ENCODE measurements around the gene SFMBT1.

SFMBT1 gene

DNA sequence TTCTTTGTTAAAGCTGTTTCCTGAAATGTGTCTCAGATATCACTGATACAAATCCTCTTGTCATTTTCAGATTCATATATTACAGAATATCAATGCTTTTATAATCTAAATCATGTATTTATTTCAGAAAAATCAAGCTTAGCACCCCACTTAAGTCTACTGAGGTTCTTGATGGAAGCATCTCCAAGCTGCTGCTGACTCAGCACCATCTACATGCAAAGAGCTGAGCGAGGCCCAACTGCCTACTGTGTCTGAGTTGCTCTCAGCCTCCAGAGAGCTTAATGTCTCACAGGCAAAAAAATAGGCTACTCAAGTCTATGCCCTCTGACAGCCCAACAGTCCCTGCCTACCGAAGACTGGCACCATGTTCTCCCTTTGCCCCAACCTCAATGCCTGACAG is 119.3 kb downstream of the SFMBT1 start:
- Histone ChIP-seq H2BK5ac (ENCODE audit: low read depth, low read length, poor library complexity, severe bottlenecking) (no peak overlapping the region), H2AK5ac (ENCODE audit: low read length, severe bottlenecking) (no peak overlapping the region), H3K14ac (ENCODE audit: low read length in 2 of 2) (no peak overlapping the region), H3K9me3 (ENCODE audit: control insufficient read depth, low read length) (no peaks in the 10 kb centered on the region), H3K4me3 (ENCODE audit: insufficient read depth in 1 of 2, low read depth in 1 of 2, low read length in 2 of 2) (no peak overlapping the region), H3K4me1 (ENCODE audit: control insufficient read depth, insufficient read depth, low read depth, low read length) (no peaks in the 10 kb centered on the region), H4K8ac (ENCODE audit: low read length) (no peak overlapping the region), H3K9ac (ENCODE audit: low read length) (no peak overlapping the region), H3K79me1 (replicated peaks; ENCODE audit: low read length, poor library complexity, severe bottlenecking) (no peaks in the 10 kb centered on the region), H3K27ac (ENCODE audit: low read length, poor library complexity, severe bottlenecking) (no peak overlapping the region), H3K18ac (ENCODE audit: low read depth in 1 of 2, low read length in 2 of 2) (no peak overlapping the region), H3K23ac (ENCODE audit: low read length in 2 of 2) (no peak overlapping the region), H3K36me3 (ENCODE audit: control insufficient read depth in 1 of 2, insufficient read depth in 2 of 2, low read depth in 1 of 2, low read length in 2 of 2) (peaks cover 0 to 4% of the 10 kb centered on the region in 2 experiments), H2AFZ (ENCODE audit: low read depth, low read length) (no peak overlapping the region), H4K91ac (ENCODE audit: low read length) (no peak overlapping the region), H3K4me2 (ENCODE audit: low read length, poor library complexity, severe bottlenecking) (no peak overlapping the region), H3K27me3 (ENCODE audit: control insufficient read depth in 1 of 2, insufficient read depth in 1 of 2, low read length in 2 of 2) (no peaks in the 10 kb centered on the region), H2BK15ac (ENCODE audit: low read depth, poor library complexity, severe bottlenecking) (no peak overlapping the region), H3K4ac (ENCODE audit: low read depth in 1 of 2, low read length in 2 of 2) (no peak overlapping the region), H2BK12ac (ENCODE audit: low read length in 2 of 2) (no peak overlapping the region), H2BK120ac (ENCODE audit: low read depth, low read length) (no peak overlapping the region)
- 93% methylated on average over 2 of the region's 2 CpGs for WGBS
- no peak for DNase-seq

DNA sequence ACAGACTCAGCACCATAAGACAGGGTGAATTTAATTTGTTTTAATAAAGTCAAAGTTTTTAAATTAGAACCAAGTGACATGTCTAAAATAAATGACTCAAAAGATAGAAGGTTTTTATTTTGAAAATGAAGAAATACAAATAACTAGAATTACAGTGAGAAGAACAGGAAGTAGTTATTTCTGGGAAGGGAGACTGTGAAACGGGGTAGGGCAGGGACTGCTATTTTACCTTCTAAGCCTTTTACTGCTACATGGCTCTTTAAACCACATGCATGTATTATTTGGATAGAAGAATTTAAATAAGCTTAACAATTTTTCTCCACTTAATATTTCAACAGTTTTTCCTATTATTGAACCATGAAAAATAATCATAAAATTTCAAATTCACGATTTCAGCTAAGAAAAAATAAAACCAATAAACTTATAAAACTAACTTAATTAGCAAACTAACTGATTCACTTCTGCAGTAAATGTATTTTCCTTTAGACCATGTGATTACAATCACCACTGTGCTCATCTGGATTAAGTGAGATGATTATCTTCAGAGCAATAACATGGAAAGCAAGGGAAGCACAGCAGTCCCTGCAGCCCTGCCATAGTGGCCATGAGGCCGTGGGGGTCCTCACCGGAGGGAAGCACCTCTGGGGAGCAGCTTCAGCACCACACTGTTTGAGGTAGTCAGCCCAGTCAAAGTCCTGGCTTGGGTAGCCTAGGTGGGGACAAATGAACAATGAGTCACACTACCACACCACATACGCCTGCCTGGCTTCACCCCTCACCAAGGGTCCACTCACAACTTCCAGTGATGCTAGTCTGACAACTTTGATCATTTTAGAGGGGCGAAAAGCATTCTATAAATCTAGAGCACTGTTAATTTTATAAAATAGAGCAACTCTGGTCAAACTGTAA is 120.2 kb downstream of the SFMBT1 start:
- WGBS = 96% methylated on average over 4 of the region's 6 CpGs
- Histone ChIP-seq H2AFZ (ENCODE audit: low read depth, low read length) (no peak overlapping the region), H3K27me3 (ENCODE audit: control insufficient read depth in 1 of 2, insufficient read depth in 1 of 2, low read length in 2 of 2) (no peaks in the 10 kb centered on the region), H4K91ac (ENCODE audit: low read length) (no peak overlapping the region), H2BK5ac (ENCODE audit: low read depth, low read length, poor library complexity, severe bottlenecking) (no peak overlapping the region), H3K27ac (ENCODE audit: low read length, poor library complexity, severe bottlenecking) (no peak overlapping the region), H2BK12ac (ENCODE audit: low read length in 2 of 2) (no peak overlapping the region), H3K18ac (ENCODE audit: low read depth in 1 of 2, low read length in 2 of 2) (no peak overlapping the region), H4K8ac (ENCODE audit: low read length) (no peak overlapping the region), H2BK15ac (ENCODE audit: low read depth, poor library complexity, severe bottlenecking) (no peak overlapping the region), H2BK120ac (ENCODE audit: low read depth, low read length) (no peak overlapping the region), H3K14ac (ENCODE audit: low read length in 2 of 2) (no peak overlapping the region), H3K36me3 (ENCODE audit: control insufficient read depth in 1 of 2, insufficient read depth in 2 of 2, low read depth in 1 of 2, low read length in 2 of 2) (peaks cover 0 to 13% of the 10 kb centered on the region in 2 experiments), H3K9ac (ENCODE audit: low read length) (no peak overlapping the region), H3K4me1 (ENCODE audit: control insufficient read depth, insufficient read depth, low read depth, low read length) (no peaks in the 10 kb centered on the region), H3K4me3 (ENCODE audit: insufficient read depth in 1 of 2, low read depth in 1 of 2, low read length in 2 of 2) (no peak overlapping the region), H2AK5ac (ENCODE audit: low read length, severe bottlenecking) (no peak overlapping the region), H3K79me1 (replicated peaks; ENCODE audit: low read length, poor library complexity, severe bottlenecking) (no peaks in the 10 kb centered on the region), H3K4me2 (ENCODE audit: low read length, poor library complexity, severe bottlenecking) (no peak overlapping the region), H3K4ac (ENCODE audit: low read depth in 1 of 2, low read length in 2 of 2) (no peak overlapping the region), H3K9me3 (ENCODE audit: control insufficient read depth, low read length) (no peaks in the 10 kb centered on the region), H3K23ac (ENCODE audit: low read length in 2 of 2) (no peak overlapping the region)
- DNase-seq = no peak

GRCh38 chr3:52923963-52924362 is 121.9 kb downstream of the SFMBT1 start:
- Histone ChIP-seq H2BK12ac (ENCODE audit: low read length in 2 of 2) (no peak overlapping the region), H3K4ac (ENCODE audit: low read depth in 1 of 2, low read length in 2 of 2) (no peak overlapping the region), H2BK5ac (ENCODE audit: low read depth, low read length, poor library complexity, severe bottlenecking) (no peak overlapping the region), H2AK5ac (ENCODE audit: low read length, severe bottlenecking) (no peak overlapping the region), H3K18ac (ENCODE audit: low read depth in 1 of 2, low read length in 2 of 2) (no peak overlapping the region), H3K14ac (ENCODE audit: low read length in 2 of 2) (no peak overlapping the region), H3K9ac (ENCODE audit: low read length) (no peak overlapping the region), H3K27me3 (ENCODE audit: control insufficient read depth in 1 of 2, insufficient read depth in 1 of 2, low read length in 2 of 2) (no peaks in the 10 kb centered on the region), H4K91ac (ENCODE audit: low read length) (no peak overlapping the region), H3K4me3 (ENCODE audit: insufficient read depth in 1 of 2, low read depth in 1 of 2, low read length in 2 of 2) (no peak overlapping the region), H2BK120ac (ENCODE audit: low read depth, low read length) (no peak overlapping the region), H3K4me1 (ENCODE audit: control insufficient read depth, insufficient read depth, low read depth, low read length) (no peaks in the 10 kb centered on the region), H3K9me3 (ENCODE audit: control insufficient read depth, low read length) (no peaks in the 10 kb centered on the region), H4K8ac (ENCODE audit: low read length) (no peak overlapping the region), H3K27ac (ENCODE audit: low read length, poor library complexity, severe bottlenecking) (no peak overlapping the region), H3K4me2 (ENCODE audit: low read length, poor library complexity, severe bottlenecking) (no peak overlapping the region), H3K36me3 (ENCODE audit: control insufficient read depth in 1 of 2, insufficient read depth in 2 of 2, low read depth in 1 of 2, low read length in 2 of 2) (peaks cover 0 to 27% of the 10 kb centered on the region in 2 experiments), H2AFZ (ENCODE audit: low read depth, low read length) (no peak overlapping the region), H3K79me1 (replicated peaks; ENCODE audit: low read length, poor library complexity, severe bottlenecking) (no peaks in the 10 kb centered on the region), H2BK15ac (ENCODE audit: low read depth, poor library complexity, severe bottlenecking) (no peak overlapping the region), H3K23ac (ENCODE audit: low read length in 2 of 2) (no peak overlapping the region)
- 100% methylated on average over 1 of the region's 2 CpGs for WGBS
- no peak for DNase-seq

DNA sequence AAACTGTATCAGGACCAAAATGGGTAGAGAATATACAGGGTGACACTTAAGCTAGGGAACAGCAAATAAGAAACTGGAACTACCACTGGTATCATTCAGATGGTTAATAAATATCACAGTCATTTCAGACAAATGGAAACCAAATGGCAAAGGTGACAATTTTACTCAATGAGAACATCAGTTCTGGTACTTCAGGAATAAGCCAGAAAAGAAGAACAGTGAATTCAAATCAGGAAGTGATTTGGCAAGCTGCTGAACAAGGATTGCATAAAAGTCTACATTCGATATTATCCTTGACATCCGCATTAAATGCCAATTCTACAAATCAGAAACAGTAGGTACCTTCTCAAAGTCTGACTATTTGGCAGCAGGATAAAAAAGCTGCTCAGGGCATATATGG is 125.0 kb downstream of the SFMBT1 start:
- no peak overlapping the region for H3K4ac ChIP-seq (ENCODE audit: low read depth in 1 of 2, low read length in 2 of 2)
- no peak overlapping the region for H4K91ac ChIP-seq (ENCODE audit: low read length)
- H3K9me3 ChIP-seq (ENCODE audit: control insufficient read depth, low read length) = no peaks in the 10 kb centered on the region
- H3K4me3 ChIP-seq (ENCODE audit: insufficient read depth in 1 of 2, low read depth in 1 of 2, low read length in 2 of 2) = no peak overlapping the region
- H3K4me1 ChIP-seq (ENCODE audit: control insufficient read depth, insufficient read depth, low read depth, low read length) = no peaks in the 10 kb centered on the region
- no peak overlapping the region for H2BK12ac ChIP-seq (ENCODE audit: low read length in 2 of 2)
- H2AFZ ChIP-seq (ENCODE audit: low read depth, low read length) = no peak overlapping the region
- H3K27ac ChIP-seq (ENCODE audit: low read length, poor library complexity, severe bottlenecking) = no peak overlapping the region
- H3K79me1 ChIP-seq (replicated peaks; ENCODE audit: low read length, poor library complexity, severe bottlenecking) = no peaks in the 10 kb centered on the region
- DNase-seq = no peak
- no peak overlapping the region for H3K18ac ChIP-seq (ENCODE audit: low read depth in 1 of 2, low read length in 2 of 2)
- no peak overlapping the region for H3K14ac ChIP-seq (ENCODE audit: low read length in 2 of 2)
- H4K8ac ChIP-seq (ENCODE audit: low read length) = no peak overlapping the region
- no peak overlapping the region for H2BK15ac ChIP-seq (ENCODE audit: low read depth, poor library complexity, severe bottlenecking)
- H3K23ac ChIP-seq (ENCODE audit: low read length in 2 of 2) = no peak overlapping the region
- H2BK5ac ChIP-seq (ENCODE audit: low read depth, low read length, poor library complexity, severe bottlenecking) = no peak overlapping the region
- H2AK5ac ChIP-seq (ENCODE audit: low read length, severe bottlenecking) = no peak overlapping the region
- H2BK120ac ChIP-seq (ENCODE audit: low read depth, low read length) = no peak overlapping the region
- no peaks in the 10 kb centered on the region for H3K27me3 ChIP-seq (ENCODE audit: control insufficient read depth in 1 of 2, insufficient read depth in 1 of 2, low read length in 2 of 2)
- H3K4me2 ChIP-seq (ENCODE audit: low read length, poor library complexity, severe bottlenecking) = no peak overlapping the region
- H3K9ac ChIP-seq (ENCODE audit: low read length) = no peak overlapping the region
- H3K36me3 ChIP-seq (ENCODE audit: control insufficient read depth in 1 of 2, insufficient read depth in 2 of 2, low read depth in 1 of 2, low read length in 2 of 2) = peaks cover 0 to 31% of the 10 kb centered on the region in 2 experiments
- WGBS = 99% methylated on average over 2 of the region's 2 CpGs

Data from mesenchymal stem cell (in vitro differentiated cells and primary cell).